HL-60 (cell line): Measurements from ENCODE around the gene ATP4A.

Experiments
- GABPA ChIP-seq: IDR thresholded peaks from 2 replicates; pipeline ENCODE4 v1.6.1; 2012; ENCODE audit warnings: low read depth
- POLR2AphosphoS5 ChIP-seq: IDR thresholded peaks from 2 replicates; pipeline ENCODE4 v1.6.1; 2012; ENCODE audit warnings: low read depth
- TF ChIP-seq, protein P1 (sequence below): IDR thresholded peaks from one replicate; pipeline ENCODE4 v1.5.1; 2011; ENCODE audit warnings: low read length, control low read depth, inconsistent platforms; ENCODE audit not compliant: insufficient read depth
- TF ChIP-seq, protein P2 (sequence below): IDR thresholded peaks from 2 replicates; pipeline ENCODE4 v1.6.1; 2012; ENCODE audit warnings: low read depth; ENCODE audit not compliant: insufficient replicate concordance

DNA sequence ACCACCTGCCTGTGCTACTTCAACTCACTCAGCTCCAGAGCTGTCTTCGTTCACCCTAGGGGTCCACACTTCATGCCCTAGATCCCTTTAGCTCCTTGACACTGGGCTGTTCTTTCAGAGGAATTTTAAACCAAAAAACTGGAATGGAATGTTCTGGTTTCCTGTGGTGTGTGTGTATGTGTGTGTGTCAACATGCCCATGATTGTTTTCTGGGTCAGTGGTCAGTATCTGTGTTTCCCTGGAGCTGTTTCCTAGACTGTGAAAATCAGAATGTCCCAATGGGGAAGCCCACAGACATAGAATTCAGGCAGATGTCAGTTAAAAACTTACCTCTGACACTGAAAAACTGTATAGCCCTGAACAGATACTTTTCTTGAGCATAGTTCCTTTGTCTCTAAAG, 23.9 kb upstream of the ATP4A start:
- no peak for TF ChIP-seq GABPA
- TF ChIP-seq, protein P1, sequence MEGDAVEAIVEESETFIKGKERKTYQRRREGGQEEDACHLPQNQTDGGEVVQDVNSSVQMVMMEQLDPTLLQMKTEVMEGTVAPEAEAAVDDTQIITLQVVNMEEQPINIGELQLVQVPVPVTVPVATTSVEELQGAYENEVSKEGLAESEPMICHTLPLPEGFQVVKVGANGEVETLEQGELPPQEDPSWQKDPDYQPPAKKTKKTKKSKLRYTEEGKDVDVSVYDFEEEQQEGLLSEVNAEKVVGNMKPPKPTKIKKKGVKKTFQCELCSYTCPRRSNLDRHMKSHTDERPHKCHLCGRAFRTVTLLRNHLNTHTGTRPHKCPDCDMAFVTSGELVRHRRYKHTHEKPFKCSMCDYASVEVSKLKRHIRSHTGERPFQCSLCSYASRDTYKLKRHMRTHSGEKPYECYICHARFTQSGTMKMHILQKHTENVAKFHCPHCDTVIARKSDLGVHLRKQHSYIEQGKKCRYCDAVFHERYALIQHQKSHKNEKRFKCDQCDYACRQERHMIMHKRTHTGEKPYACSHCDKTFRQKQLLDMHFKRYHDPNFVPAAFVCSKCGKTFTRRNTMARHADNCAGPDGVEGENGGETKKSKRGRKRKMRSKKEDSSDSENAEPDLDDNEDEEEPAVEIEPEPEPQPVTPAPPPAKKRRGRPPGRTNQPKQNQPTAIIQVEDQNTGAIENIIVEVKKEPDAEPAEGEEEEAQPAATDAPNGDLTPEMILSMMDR: no peak
- TF ChIP-seq POLR2AphosphoS5: no peak
- TF ChIP-seq, protein P2, sequence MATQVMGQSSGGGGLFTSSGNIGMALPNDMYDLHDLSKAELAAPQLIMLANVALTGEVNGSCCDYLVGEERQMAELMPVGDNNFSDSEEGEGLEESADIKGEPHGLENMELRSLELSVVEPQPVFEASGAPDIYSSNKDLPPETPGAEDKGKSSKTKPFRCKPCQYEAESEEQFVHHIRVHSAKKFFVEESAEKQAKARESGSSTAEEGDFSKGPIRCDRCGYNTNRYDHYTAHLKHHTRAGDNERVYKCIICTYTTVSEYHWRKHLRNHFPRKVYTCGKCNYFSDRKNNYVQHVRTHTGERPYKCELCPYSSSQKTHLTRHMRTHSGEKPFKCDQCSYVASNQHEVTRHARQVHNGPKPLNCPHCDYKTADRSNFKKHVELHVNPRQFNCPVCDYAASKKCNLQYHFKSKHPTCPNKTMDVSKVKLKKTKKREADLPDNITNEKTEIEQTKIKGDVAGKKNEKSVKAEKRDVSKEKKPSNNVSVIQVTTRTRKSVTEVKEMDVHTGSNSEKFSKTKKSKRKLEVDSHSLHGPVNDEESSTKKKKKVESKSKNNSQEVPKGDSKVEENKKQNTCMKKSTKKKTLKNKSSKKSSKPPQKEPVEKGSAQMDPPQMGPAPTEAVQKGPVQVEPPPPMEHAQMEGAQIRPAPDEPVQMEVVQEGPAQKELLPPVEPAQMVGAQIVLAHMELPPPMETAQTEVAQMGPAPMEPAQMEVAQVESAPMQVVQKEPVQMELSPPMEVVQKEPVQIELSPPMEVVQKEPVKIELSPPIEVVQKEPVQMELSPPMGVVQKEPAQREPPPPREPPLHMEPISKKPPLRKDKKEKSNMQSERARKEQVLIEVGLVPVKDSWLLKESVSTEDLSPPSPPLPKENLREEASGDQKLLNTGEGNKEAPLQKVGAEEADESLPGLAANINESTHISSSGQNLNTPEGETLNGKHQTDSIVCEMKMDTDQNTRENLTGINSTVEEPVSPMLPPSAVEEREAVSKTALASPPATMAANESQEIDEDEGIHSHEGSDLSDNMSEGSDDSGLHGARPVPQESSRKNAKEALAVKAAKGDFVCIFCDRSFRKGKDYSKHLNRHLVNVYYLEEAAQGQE: no peak
